WTC11 (cell line): ENCODE data around the gene PYGB.

Experiments used
- CBFB ChIP-seq: sonication (generic); formaldehyde crosslinking; IDR thresholded peaks from 2 replicates; pipeline ENCODE4 v1.8.1; 2022; ENCODE audit warnings: mild to moderate bottlenecking, low read depth, missing genetic modification reagents
- CREM ChIP-seq: sonication (generic); formaldehyde crosslinking; IDR thresholded peaks from 2 replicates; pipeline ENCODE4 v1.8.1; 2022; ENCODE audit warnings: mild to moderate bottlenecking, missing genetic modification reagents, moderate library complexity
- JUN ChIP-seq: sonication (generic); formaldehyde crosslinking; IDR thresholded peaks from 2 replicates; pipeline ENCODE4 v1.8.0; 2023; ENCODE audit warnings: mild to moderate bottlenecking, missing genetic modification reagents
- SP1 ChIP-seq: sonication (generic); formaldehyde crosslinking; conservative IDR thresholded peaks from 2 replicates; pipeline ENCODE4 v1.8.1; 2022; ENCODE audit warnings: missing genetic modification reagents
- ZBTB21 ChIP-seq: sonication (generic); formaldehyde crosslinking; IDR thresholded peaks from 2 replicates; pipeline ENCODE4 v1.8.1; 2023; ENCODE audit warnings: mild to moderate bottlenecking, missing genetic modification reagents, borderline replicate concordance
- TF ChIP-seq, protein P1 (sequence below): fragments of 200-600 bp; IDR thresholded peaks from 2 replicates; pipeline ENCODE4 v1.8.0; 2022; ENCODE audit warnings: antibody characterized with exemption
- TF ChIP-seq, protein P2 (sequence below): sonication (generic); formaldehyde crosslinking; IDR thresholded peaks from 2 replicates; pipeline ENCODE4 v1.8.1; 2022; ENCODE audit warnings: mild to moderate bottlenecking, missing genetic modification reagents, moderate library complexity, borderline replicate concordance
- TF ChIP-seq, protein P3 (sequence below): sonication (generic); formaldehyde crosslinking; IDR thresholded peaks from 2 replicates; pipeline ENCODE4 v1.8.1; 2023; ENCODE audit warnings: mild to moderate bottlenecking, missing genetic modification reagents, moderate library complexity

DNA sequence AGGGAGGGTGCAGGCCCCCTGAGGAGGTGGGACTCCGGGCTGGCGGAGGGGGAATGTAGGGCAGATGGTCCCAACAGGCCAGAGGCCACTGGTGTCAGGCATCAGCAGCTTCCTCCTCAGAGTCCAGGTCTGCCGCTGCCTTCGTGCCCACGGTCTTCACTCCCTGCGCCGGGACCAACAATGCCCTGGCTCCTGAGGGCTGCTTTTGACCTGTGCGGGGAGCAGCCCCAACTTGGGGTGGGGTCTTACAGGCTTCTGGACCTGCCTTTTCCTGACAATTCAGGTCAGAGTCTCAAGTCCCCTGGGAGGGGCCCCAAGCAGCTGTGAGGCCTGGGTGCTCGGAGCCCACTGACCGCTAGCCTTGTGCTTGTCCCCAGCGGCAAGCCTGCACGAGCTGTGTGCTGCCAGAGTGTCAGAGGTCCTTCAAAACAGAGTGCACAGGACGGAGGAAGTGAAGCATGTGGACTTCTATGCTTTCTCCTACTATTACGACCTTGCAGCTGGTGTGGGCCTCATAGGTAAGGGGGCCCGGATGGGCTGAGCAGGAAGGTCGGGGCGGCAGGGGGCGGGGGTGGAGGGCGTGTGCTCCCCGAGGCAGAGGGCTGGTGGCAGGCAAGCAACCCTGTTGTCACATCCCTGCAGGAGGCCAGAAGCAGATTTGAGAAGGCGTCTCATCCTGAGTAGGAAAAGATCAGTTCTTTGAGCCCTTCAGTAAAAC lies 25.3 kb upstream of the PYGB start:
- TF ChIP-seq, protein P1, sequence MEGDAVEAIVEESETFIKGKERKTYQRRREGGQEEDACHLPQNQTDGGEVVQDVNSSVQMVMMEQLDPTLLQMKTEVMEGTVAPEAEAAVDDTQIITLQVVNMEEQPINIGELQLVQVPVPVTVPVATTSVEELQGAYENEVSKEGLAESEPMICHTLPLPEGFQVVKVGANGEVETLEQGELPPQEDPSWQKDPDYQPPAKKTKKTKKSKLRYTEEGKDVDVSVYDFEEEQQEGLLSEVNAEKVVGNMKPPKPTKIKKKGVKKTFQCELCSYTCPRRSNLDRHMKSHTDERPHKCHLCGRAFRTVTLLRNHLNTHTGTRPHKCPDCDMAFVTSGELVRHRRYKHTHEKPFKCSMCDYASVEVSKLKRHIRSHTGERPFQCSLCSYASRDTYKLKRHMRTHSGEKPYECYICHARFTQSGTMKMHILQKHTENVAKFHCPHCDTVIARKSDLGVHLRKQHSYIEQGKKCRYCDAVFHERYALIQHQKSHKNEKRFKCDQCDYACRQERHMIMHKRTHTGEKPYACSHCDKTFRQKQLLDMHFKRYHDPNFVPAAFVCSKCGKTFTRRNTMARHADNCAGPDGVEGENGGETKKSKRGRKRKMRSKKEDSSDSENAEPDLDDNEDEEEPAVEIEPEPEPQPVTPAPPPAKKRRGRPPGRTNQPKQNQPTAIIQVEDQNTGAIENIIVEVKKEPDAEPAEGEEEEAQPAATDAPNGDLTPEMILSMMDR = no peak
- TF ChIP-seq JUN (CRISPR knock-in tag) = no peak
- TF ChIP-seq, protein P2, sequence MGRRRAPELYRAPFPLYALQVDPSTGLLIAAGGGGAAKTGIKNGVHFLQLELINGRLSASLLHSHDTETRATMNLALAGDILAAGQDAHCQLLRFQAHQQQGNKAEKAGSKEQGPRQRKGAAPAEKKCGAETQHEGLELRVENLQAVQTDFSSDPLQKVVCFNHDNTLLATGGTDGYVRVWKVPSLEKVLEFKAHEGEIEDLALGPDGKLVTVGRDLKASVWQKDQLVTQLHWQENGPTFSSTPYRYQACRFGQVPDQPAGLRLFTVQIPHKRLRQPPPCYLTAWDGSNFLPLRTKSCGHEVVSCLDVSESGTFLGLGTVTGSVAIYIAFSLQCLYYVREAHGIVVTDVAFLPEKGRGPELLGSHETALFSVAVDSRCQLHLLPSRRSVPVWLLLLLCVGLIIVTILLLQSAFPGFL (CRISPR knock-in tag) = no peak
- no peak for TF ChIP-seq ZBTB21 (CRISPR knock-in tag)
- no peak for TF ChIP-seq CREM (CRISPR knock-in tag)
- no peak for TF ChIP-seq SP1 (CRISPR knock-in tag)
- TF ChIP-seq, protein P3, sequence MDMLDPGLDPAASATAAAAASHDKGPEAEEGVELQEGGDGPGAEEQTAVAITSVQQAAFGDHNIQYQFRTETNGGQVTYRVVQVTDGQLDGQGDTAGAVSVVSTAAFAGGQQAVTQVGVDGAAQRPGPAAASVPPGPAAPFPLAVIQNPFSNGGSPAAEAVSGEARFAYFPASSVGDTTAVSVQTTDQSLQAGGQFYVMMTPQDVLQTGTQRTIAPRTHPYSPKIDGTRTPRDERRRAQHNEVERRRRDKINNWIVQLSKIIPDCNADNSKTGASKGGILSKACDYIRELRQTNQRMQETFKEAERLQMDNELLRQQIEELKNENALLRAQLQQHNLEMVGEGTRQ (CRISPR knock-in tag) = no peak
- TF ChIP-seq CBFB (CRISPR knock-in tag) = no peak
